HepG2 (cell line): Measurements from ENCODE around the gene CNTD1. TPM values are rescaled to one million over a fixed set of nuclear protein-coding genes. Genes with fewer than 3 reads are reported as not detected.

Experiments
- CCAR2 ChIP-seq: fragments of 200-400 bp; formaldehyde crosslinking; optimal IDR thresholded peaks from 2 replicates; pipeline ENCODE3; 2018; ENCODE audit warnings: low read depth, mild to moderate bottlenecking, low read length, moderate library complexity
- DDIT3 ChIP-seq: sonication (generic); formaldehyde crosslinking; IDR thresholded peaks from 2 replicates; pipeline ENCODE4 v1.4.0; 2020; ENCODE audit warnings: mild to moderate bottlenecking, missing genetic modification reagents
- DNMT3B ChIP-seq: conservative IDR thresholded peaks from 2 replicates; pipeline ENCODE4 v1.6.1; 2016; ENCODE audit warnings: missing biosample characterization, control low read depth
- ETV6 ChIP-seq: sonication (generic); formaldehyde crosslinking; conservative IDR thresholded peaks from 2 replicates; pipeline ENCODE4 v1.4.0; 2020; ENCODE audit warnings: missing genetic modification reagents
- HES4 ChIP-seq: sonication (generic); formaldehyde crosslinking; IDR thresholded peaks from 2 replicates; pipeline ENCODE4 v1.9.0; 2021; ENCODE audit warnings: mild to moderate bottlenecking, missing genetic modification reagents, borderline replicate concordance
- KLF15 ChIP-seq: sonication (generic); formaldehyde crosslinking; IDR thresholded peaks from 2 replicates; pipeline ENCODE4 v1.8.1; 2023; ENCODE audit warnings: borderline replicate concordance, mild to moderate bottlenecking, inconsistent platforms, missing genetic modification reagents, mixed read lengths
- MXD1 ChIP-seq: sonication (generic); formaldehyde crosslinking; IDR thresholded peaks from 2 replicates; pipeline ENCODE4 v1.4.0; 2020; ENCODE audit warnings: mild to moderate bottlenecking, missing genetic modification reagents
- NFYB ChIP-seq: sonication (generic); formaldehyde crosslinking; IDR thresholded peaks from 2 replicates; pipeline ENCODE4 v1.4.0; 2020; ENCODE audit warnings: missing genetic modification reagents
- RFXANK ChIP-seq: IDR thresholded peaks from 2 replicates; pipeline ENCODE4 v1.6.1; 2016
- RNF2 ChIP-seq: fragments of 450-650 bp; conservative IDR thresholded peaks from 2 replicates; pipeline ENCODE4 v1.6.1; 2016; ENCODE audit warnings: low read depth
- TBP ChIP-seq: sonication (generic); formaldehyde crosslinking; IDR thresholded peaks from 2 replicates; pipeline ENCODE4 v1.5.0; 2020; ENCODE audit warnings: missing genetic modification reagents
- YEATS4 ChIP-seq: sonication (generic); formaldehyde crosslinking; IDR thresholded peaks from 2 replicates; pipeline ENCODE4 v1.4.0; 2020; ENCODE audit warnings: missing genetic modification reagents, borderline replicate concordance
- ZBTB49 ChIP-seq: sonication (generic); formaldehyde crosslinking; IDR thresholded peaks from 2 replicates; pipeline ENCODE4 v1.4.0; 2020; ENCODE audit warnings: missing genetic modification reagents, borderline replicate concordance
- ZC3H13 ChIP-seq: sonication (generic); formaldehyde crosslinking; IDR thresholded peaks from 2 replicates; pipeline ENCODE4 v1.8.1; 2023; ENCODE audit warnings: mild to moderate bottlenecking, missing genetic modification reagents, moderate library complexity
- ZFAT ChIP-seq: sonication (generic); formaldehyde crosslinking; conservative IDR thresholded peaks from 2 replicates; pipeline ENCODE4 v1.8.1; 2023; ENCODE audit warnings: missing genetic modification reagents, inconsistent platforms
- ZFP90 ChIP-seq: sonication (generic); formaldehyde crosslinking; IDR thresholded peaks from 2 replicates; pipeline ENCODE4 v1.8.0; 2022; ENCODE audit warnings: missing genetic modification reagents, mild to moderate bottlenecking, inconsistent platforms, borderline replicate concordance
- ZKSCAN1 ChIP-seq: fragments of 150-350 bp; IDR thresholded peaks from 2 replicates; pipeline ENCODE4 v1.6.1; 2014; ENCODE audit warnings: low read length
- ZNF550 ChIP-seq: sonication (generic); formaldehyde crosslinking; IDR thresholded peaks from 2 replicates; pipeline ENCODE4 v1.4.0; 2020; ENCODE audit warnings: mild to moderate bottlenecking, missing genetic modification reagents, borderline replicate concordance
- ZNF609 ChIP-seq: sonication (generic); formaldehyde crosslinking; IDR thresholded peaks from 2 replicates; pipeline ENCODE4 v1.4.0; 2020; ENCODE audit warnings: mild to moderate bottlenecking, missing genetic modification reagents, borderline replicate concordance
- ZNF7 ChIP-seq: IDR thresholded peaks from 2 replicates; pipeline ENCODE4 v1.6.1; 2016; ENCODE audit warnings: missing biosample characterization, missing genetic modification reagents
- ZNF709 ChIP-seq: sonication (generic); formaldehyde crosslinking; IDR thresholded peaks from 2 replicates; pipeline ENCODE4 v1.5.0; 2020; ENCODE audit warnings: mild to moderate bottlenecking, missing genetic modification reagents
- ZNF776 ChIP-seq: sonication (generic); formaldehyde crosslinking; IDR thresholded peaks from 2 replicates; pipeline ENCODE4 v1.4.0; 2020; ENCODE audit warnings: mild to moderate bottlenecking, missing genetic modification reagents
- polyA plus RNA-seq, 8 experiments: library from polyadenylated mRNA; depleted of rRNA in 3 of 8; stranded (reverse) in 7 of 8; unstranded in 1 of 8; fragments of >200 nt; fragmentation: Illumina TruSeq in 4 of 8; extraction: Trizol in 4 of 8; gene quantifications; 2 replicates each; pipeline versions ENCODE4 v1.2.1 to v1.2.3, GENCODE V29; 2011 to 2016; ENCODE audit warnings: low read depth in 4 of 8, missing spikeins in 1 of 8, mixed read lengths in 1 of 8; ENCODE audit not compliant: insufficient read depth in 1 of 8
- total RNA-seq, 5 experiments: library from RNA; depleted of rRNA; stranded (reverse); fragments of >200 nt; fragmentation: Illumina TruSeq; extraction: Trizol; gene quantifications; 2 replicates each; pipeline ENCODE4 v1.2.3, GENCODE V29; 2016; ENCODE audit warnings: low read depth in 1 of 5

The CNTD1 gene
- total and polyA plus RNA-seq, 2 of the 13 experiments (the other 11 are each of a cell fraction or from before 2014, with no cell fraction given), result 0.11 to 0.15 TPM

- TF ChIP-seq KLF15 (CRISPR knock-in tag) (no peak), ZNF776 (CRISPR knock-in tag) (no peak), ZNF609 (CRISPR knock-in tag) (no peak), MXD1 (CRISPR knock-in tag) (no peak), ZKSCAN1 (peak; percentile 93), TBP (CRISPR knock-in tag) (no peak), ZNF7 (no peak), ZC3H13 (no peak), CCAR2 (no peak), NFYB (CRISPR knock-in tag) (no peak), RFXANK (no peak; the same call in 1 of the 2 replicates), DDIT3 (CRISPR knock-in tag) (no peak), RNF2 (no peak), ZBTB49 (CRISPR knock-in tag) (no peak), ZNF550 (CRISPR knock-in tag) (no peak), ZFAT (CRISPR knock-in tag) (no peak), ETV6 (no peak), HES4 (CRISPR knock-in tag) (no peak), ZFP90 (CRISPR knock-in tag) (no peak), YEATS4 (CRISPR knock-in tag) (no peak; the same call in 1 of the 2 replicates), ZNF709 (CRISPR knock-in tag) (no peak), DNMT3B (no peak)
Measured at GRCh38 chr17:42803074-42803883, 4.6 kb downstream of the CNTD1 start (continued).
